HCT116 (cell line): ENCODE data around the gene EP300. TPM values are rescaled to one million over a fixed set of nuclear protein-coding genes. Genes with fewer than 3 reads are reported as not detected.

Experiments used
- ATAC-seq: fragments of 200-7000 bp; cut with Tn5 transposase; 2 replicates; pipeline ENCODE4 v1.9.1; 2020; ENCODE audit warnings: mild to moderate bottlenecking, moderate library complexity
- BruUV-seq: library from RNA; stranded (reverse); fragments of 400-500 nt; replicated peaks from 2 replicates; lab custom pipeline; 2021; lab: Mats Ljungman, UMichigan
- CTCF ChIA-PET: fragments of 300-600 bp; sonication (Branson Sonifier 250); formaldehyde crosslinking; loops from one replicate; lab custom pipeline; 2021; ENCODE audit warnings: antibody characterized with exemption; lab: Charles Lee
- POLR2A ChIA-PET: fragments of 300-600, 350-600 bp; sonication (Branson Sonifier 250); formaldehyde crosslinking; loops from one replicate; lab custom pipeline; 2021; ENCODE audit warnings: antibody characterized with exemption; lab: Charles Lee
- RAD21 ChIA-PET, 2 experiments: fragments of 300-600 bp; sonication (Branson Sonifier 250); formaldehyde crosslinking; loops; one replicate each; lab custom pipeline; 2023; ENCODE audit warnings: low total read pairs in 2 of 2; ENCODE audit not compliant: uncharacterized antibody in 2 of 2, unreplicated experiment in 2 of 2, low non-redundant PET in 1 of 2; lab: Charles Lee
- DNase-seq: peaks from one replicate; pipeline ENCODE4 v3.0.0-alpha.2; 2010; ENCODE audit warnings: low read depth, low spot score
- H2AFZ ChIP-seq: fragments of 200-600 bp; shearing (Covaris generic), sonication (generic); 2 replicates; pipeline ENCODE4 v1.6.1; 2017; ENCODE audit warnings: low read depth, mixed run types, mixed read lengths, antibody characterized with exemption, low read length; ENCODE audit not compliant: poor library complexity, severe bottlenecking
- H3K27ac ChIP-seq: 2 replicates; pipeline ENCODE4 v1.5.1; 2012; ENCODE audit warnings: low read depth, low read length
- H3K27me3 ChIP-seq: fragments of 200-600 bp; sonication (generic); 2 replicates; pipeline ENCODE4 v1.6.1; 2016; ENCODE audit warnings: mixed run types, low read length, mixed read lengths; ENCODE audit not compliant: insufficient read depth
- H3K36me3 ChIP-seq, 2 experiments: fragments of 200-500 bp in 1 of 2; fragments of 200-600 bp in 1 of 2; sonication (Bioruptor generic) in 1 of 2; sonication (generic) in 1 of 2; 2 replicates each; pipeline versions ENCODE4 v1.5.1 to v1.6.1; 2014 to 2016; ENCODE audit warnings: low read length in 2 of 2, inconsistent platforms in 1 of 2, mixed read lengths in 1 of 2, mixed run types in 1 of 2; ENCODE audit not compliant: insufficient read depth in 2 of 2, control insufficient read depth in 1 of 2
- H3K4me1 ChIP-seq, 2 experiments: fragments of 200-600 bp in 1 of 2; sonication (generic) in 1 of 2; 2 replicates each; pipeline versions ENCODE4 v1.5.1 to v1.6.1; 2012 to 2017; ENCODE audit warnings: low read length in 2 of 2, inconsistent platforms in 1 of 2, mild to moderate bottlenecking in 1 of 2, mixed read lengths in 1 of 2, mixed run types in 1 of 2, moderate library complexity in 1 of 2; ENCODE audit not compliant: insufficient read depth in 2 of 2, control insufficient read depth in 1 of 2
- H3K4me2 ChIP-seq: fragments of 200-600 bp; sonication (generic); 2 replicates; pipeline ENCODE4 v1.6.1; 2017; ENCODE audit warnings: mixed run types, low read length, mixed read lengths
- H3K4me3 ChIP-seq, 2 experiments: fragments of 200-600 bp in 1 of 2; sonication (generic) in 1 of 2; replicated peaks in 1 of 2; 2 replicates each; pipeline ENCODE4 v1.5.1; 2011 to 2016; ENCODE audit warnings: low read length in 2 of 2, control low read depth in 1 of 2, low read depth in 1 of 2, mild to moderate bottlenecking in 1 of 2, mixed read lengths in 1 of 2, mixed run types in 1 of 2
- H3K79me2 ChIP-seq: fragments of 200-600 bp; sonication (generic); 2 replicates; pipeline ENCODE4 v1.6.1; 2017; ENCODE audit warnings: mild to moderate bottlenecking, mixed run types, low read length, moderate library complexity, mixed read lengths; ENCODE audit not compliant: insufficient read depth
- H3K9ac ChIP-seq: fragments of 200-600 bp; sonication (generic); 2 replicates; pipeline ENCODE4 v1.6.1; 2016; ENCODE audit warnings: low read length, mixed read lengths
- H3K9me2 ChIP-seq: fragments of 200-600 bp; sonication (generic), shearing (Covaris generic); 2 replicates; pipeline ENCODE4 v1.6.1; 2017; ENCODE audit warnings: mixed run types, mild to moderate bottlenecking, moderate library complexity; ENCODE audit not compliant: insufficient read depth
- H3K9me3 ChIP-seq, 2 experiments: fragments of 200-500 bp in 1 of 2; fragments of 200-600 bp in 1 of 2; sonication (Bioruptor generic) in 1 of 2; sonication (generic) in 1 of 2; 2 replicates each; pipeline ENCODE4 v1.6.1; 2014 to 2017; ENCODE audit warnings: low read length in 2 of 2, mixed read lengths in 2 of 2, inconsistent platforms in 1 of 2, low read depth in 1 of 2, mild to moderate bottlenecking in 1 of 2, mixed run types in 1 of 2, moderate library complexity in 1 of 2; ENCODE audit not compliant: control insufficient read depth in 1 of 2, insufficient read depth in 1 of 2
- H4K20me1 ChIP-seq: fragments of 200-600 bp; sonication (generic), shearing (Covaris generic); 2 replicates; pipeline ENCODE4 v1.6.1; 2017; ENCODE audit warnings: mixed run types, mild to moderate bottlenecking, moderate library complexity; ENCODE audit not compliant: insufficient read depth
- CEBPB ChIP-seq: IDR thresholded peaks from 2 replicates; pipeline ENCODE4 v1.6.1; 2012; ENCODE audit warnings: low read depth
- EGR1 ChIP-seq: IDR thresholded peaks from 2 replicates; pipeline ENCODE4 v1.6.1; 2012; ENCODE audit warnings: low read depth
- ELF1 ChIP-seq: IDR thresholded peaks from 2 replicates; pipeline ENCODE4 v1.6.1; 2012; ENCODE audit warnings: low read depth, borderline replicate concordance
- EZH2phosphoT487 ChIP-seq: fragments of 200-600 bp; IDR thresholded peaks from 2 replicates; pipeline ENCODE4 v1.6.1; 2018; ENCODE audit warnings: antibody characterized with exemption, borderline replicate concordance
- RAD21 ChIP-seq: IDR thresholded peaks from 2 replicates; pipeline ENCODE4 v1.6.1; 2012; ENCODE audit warnings: low read depth, mild to moderate bottlenecking
- SP1 ChIP-seq: IDR thresholded peaks from 2 replicates; pipeline ENCODE4 v1.6.1; 2012; ENCODE audit warnings: low read depth
- TCF7L2 ChIP-seq: IDR thresholded peaks from 2 replicates; pipeline ENCODE4 v1.7.0; 2011; ENCODE audit warnings: borderline replicate concordance, inconsistent platforms; ENCODE audit not compliant: insufficient read depth, insufficient read length; ENCODE audit errors: extremely low read depth
- YY1 ChIP-seq: IDR thresholded peaks from 2 replicates; pipeline ENCODE4 v1.6.1; 2011; ENCODE audit warnings: low read length, low read depth, moderate library complexity, mild to moderate bottlenecking; ENCODE audit not compliant: insufficient replicate concordance; ENCODE audit errors: extremely low read depth
- ZNF274 ChIP-seq: fragments of 200-500 bp; sonication (Bioruptor generic); IDR thresholded peaks from 2 replicates; pipeline ENCODE4 v1.6.1; 2014; ENCODE audit warnings: mild to moderate bottlenecking, low read depth, low read length, inconsistent platforms
- intact Hi-C: fragments of 100-400 bp; cut with micrococcal nuclease; formaldehyde crosslinking; loops from 2 replicates; pipeline ENCODE4 v1.10.0; 2022
- total RNA-seq: library from RNA; stranded (reverse); gene quantifications from one replicate; pipeline ENCODE4 v1.2.1, GENCODE V29; 2021; ENCODE audit not compliant: unreplicated experiment
- TF ChIP-seq, protein P1 (sequence below), 3 experiments: fragments of 200-600 bp in 1 of 3; sonication (generic) in 1 of 3; IDR thresholded peaks in 2 of 3; conservative IDR thresholded peaks in 1 of 3; 2 replicates each; pipeline ENCODE4 v1.5.1; 2012 to 2017; ENCODE audit warnings: low read depth in 2 of 3, low read length in 2 of 3, antibody characterized with exemption in 1 of 3, borderline replicate concordance in 1 of 3, control low read depth in 1 of 3, mild to moderate bottlenecking in 1 of 3, mixed read lengths in 1 of 3, mixed run types in 1 of 3, moderate library complexity in 1 of 3; ENCODE audit not compliant: insufficient read depth in 1 of 3
- TF ChIP-seq, protein P2 (sequence below): IDR thresholded peaks from 2 replicates; pipeline ENCODE4 v1.6.1; 2012
- TF ChIP-seq, protein P3 (sequence below): IDR thresholded peaks from 2 replicates; pipeline ENCODE4 v1.6.1; 2012; ENCODE audit warnings: low read depth

Gene EP300
- total RNA-seq, 1 experiment from 2014 or later = 38.8 TPM

DNA sequence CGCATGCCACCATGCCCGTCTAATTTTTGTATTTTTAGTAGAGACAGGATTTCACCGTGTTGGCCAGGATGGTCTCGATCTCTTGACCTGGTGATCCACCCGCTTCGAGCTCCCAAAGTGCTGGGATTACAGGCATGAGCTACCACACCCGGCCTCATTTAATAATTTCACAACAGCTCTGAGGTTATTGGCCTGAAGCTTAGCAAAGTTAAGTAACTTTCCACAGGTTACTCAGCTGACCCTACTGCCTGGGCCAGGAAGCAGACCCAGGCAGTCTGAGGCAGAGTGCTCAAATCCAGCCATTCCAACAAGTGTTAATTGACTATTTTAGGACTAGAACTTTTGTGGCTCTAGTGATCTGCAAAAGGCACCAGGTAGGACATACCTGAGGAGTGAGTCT, 60.5 kb downstream of the EP300 start:
- CTCF ChIA-PET = no interaction called here
- no peaks in the 10 kb centered on the region for H3K9me3 ChIP-seq
- no TSS peak for BruUV-seq
- intact Hi-C loops = no loop called here
- no peak for DNase-seq
- H3K27me3 ChIP-seq = no peaks in the 10 kb centered on the region
- H2AFZ ChIP-seq = no peak overlapping the region
- no peaks in the 10 kb centered on the region; the same call in 1 of the 2 replicates for H4K20me1 ChIP-seq
- no peak overlapping the region for H3K9ac ChIP-seq
- POLR2A ChIA-PET = no interaction called here
- peaks cover 75 to 81% of the 10 kb centered on the region in 2 experiments for H3K36me3 ChIP-seq
- H3K4me2 ChIP-seq = no peak overlapping the region
- ATAC-seq = no peak
- RAD21 ChIA-PET = no interaction called here
- TF ChIP-seq ZNF274 = no peak
- TF ChIP-seq, protein P1, sequence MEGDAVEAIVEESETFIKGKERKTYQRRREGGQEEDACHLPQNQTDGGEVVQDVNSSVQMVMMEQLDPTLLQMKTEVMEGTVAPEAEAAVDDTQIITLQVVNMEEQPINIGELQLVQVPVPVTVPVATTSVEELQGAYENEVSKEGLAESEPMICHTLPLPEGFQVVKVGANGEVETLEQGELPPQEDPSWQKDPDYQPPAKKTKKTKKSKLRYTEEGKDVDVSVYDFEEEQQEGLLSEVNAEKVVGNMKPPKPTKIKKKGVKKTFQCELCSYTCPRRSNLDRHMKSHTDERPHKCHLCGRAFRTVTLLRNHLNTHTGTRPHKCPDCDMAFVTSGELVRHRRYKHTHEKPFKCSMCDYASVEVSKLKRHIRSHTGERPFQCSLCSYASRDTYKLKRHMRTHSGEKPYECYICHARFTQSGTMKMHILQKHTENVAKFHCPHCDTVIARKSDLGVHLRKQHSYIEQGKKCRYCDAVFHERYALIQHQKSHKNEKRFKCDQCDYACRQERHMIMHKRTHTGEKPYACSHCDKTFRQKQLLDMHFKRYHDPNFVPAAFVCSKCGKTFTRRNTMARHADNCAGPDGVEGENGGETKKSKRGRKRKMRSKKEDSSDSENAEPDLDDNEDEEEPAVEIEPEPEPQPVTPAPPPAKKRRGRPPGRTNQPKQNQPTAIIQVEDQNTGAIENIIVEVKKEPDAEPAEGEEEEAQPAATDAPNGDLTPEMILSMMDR (IDR thresholded peaks at IDR 0.05 in 2 of 3, conservative IDR thresholded peaks at IDR 0.05 in 1 of 3; ENCODE audit: borderline replicate concordance in 1 of 3, insufficient read depth in 1 of 3, low read depth in 2 of 3, low read length in 2 of 3) = no peak
- TF ChIP-seq EGR1 = no peak
- TF ChIP-seq RAD21 = no peak
- TF ChIP-seq, protein P2, sequence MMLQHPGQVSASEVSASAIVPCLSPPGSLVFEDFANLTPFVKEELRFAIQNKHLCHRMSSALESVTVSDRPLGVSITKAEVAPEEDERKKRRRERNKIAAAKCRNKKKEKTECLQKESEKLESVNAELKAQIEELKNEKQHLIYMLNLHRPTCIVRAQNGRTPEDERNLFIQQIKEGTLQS = no peak
- H3K9me2 ChIP-seq = no peaks in the 10 kb centered on the region
- no peaks in the 10 kb centered on the region for H3K4me1 ChIP-seq
- no peak overlapping the region for H3K4me3 ChIP-seq
- H3K79me2 ChIP-seq = peaks cover 4% of the 10 kb centered on the region; the same call in 1 of the 2 replicates
- no peak overlapping the region for H3K27ac ChIP-seq

DNA sequence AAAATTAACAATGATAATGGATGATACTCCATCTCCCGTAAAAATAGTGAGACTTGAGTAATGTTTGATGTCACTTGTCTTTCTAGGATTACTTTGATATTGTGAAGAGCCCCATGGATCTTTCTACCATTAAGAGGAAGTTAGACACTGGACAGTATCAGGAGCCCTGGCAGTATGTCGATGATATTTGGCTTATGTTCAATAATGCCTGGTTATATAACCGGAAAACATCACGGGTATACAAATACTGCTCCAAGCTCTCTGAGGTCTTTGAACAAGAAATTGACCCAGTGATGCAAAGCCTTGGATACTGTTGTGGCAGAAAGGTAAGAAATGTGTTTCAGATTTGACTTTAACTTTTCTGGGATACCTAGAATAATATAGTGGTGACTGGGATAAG, 64.7 kb downstream of the EP300 start:
- Histone ChIP-seq H3K9ac (no peak overlapping the region), H3K9me3 (no peaks in the 10 kb centered on the region), H3K4me3 (no peak overlapping the region), H3K27me3 (no peaks in the 10 kb centered on the region), H3K27ac (no peak overlapping the region), H2AFZ (no peak overlapping the region), H3K36me3 (peaks cover 69 to 70% of the 10 kb centered on the region in 2 experiments), H3K4me2 (no peak overlapping the region), H4K20me1 (no peaks in the 10 kb centered on the region; the same call in 1 of the 2 replicates), H3K4me1 (no peaks in the 10 kb centered on the region), H3K79me2 (no peaks in the 10 kb centered on the region), H3K9me2 (no peaks in the 10 kb centered on the region)
- no TSS peak for BruUV-seq
- CTCF ChIA-PET = no interaction called here
- ATAC-seq = no peak
- intact Hi-C loops = no loop called here
- RAD21 ChIA-PET = no interaction called here
- POLR2A ChIA-PET = no interaction called here
- DNase-seq = no peak
- TF ChIP-seq ZNF274 (no peak), YY1 (no peak), EGR1 (no peak), SP1 (no peak), ELF1 (no peak), EZH2phosphoT487 (no peak), TCF7L2 (no peak), CEBPB (no peak)
- TF ChIP-seq, protein P3, sequence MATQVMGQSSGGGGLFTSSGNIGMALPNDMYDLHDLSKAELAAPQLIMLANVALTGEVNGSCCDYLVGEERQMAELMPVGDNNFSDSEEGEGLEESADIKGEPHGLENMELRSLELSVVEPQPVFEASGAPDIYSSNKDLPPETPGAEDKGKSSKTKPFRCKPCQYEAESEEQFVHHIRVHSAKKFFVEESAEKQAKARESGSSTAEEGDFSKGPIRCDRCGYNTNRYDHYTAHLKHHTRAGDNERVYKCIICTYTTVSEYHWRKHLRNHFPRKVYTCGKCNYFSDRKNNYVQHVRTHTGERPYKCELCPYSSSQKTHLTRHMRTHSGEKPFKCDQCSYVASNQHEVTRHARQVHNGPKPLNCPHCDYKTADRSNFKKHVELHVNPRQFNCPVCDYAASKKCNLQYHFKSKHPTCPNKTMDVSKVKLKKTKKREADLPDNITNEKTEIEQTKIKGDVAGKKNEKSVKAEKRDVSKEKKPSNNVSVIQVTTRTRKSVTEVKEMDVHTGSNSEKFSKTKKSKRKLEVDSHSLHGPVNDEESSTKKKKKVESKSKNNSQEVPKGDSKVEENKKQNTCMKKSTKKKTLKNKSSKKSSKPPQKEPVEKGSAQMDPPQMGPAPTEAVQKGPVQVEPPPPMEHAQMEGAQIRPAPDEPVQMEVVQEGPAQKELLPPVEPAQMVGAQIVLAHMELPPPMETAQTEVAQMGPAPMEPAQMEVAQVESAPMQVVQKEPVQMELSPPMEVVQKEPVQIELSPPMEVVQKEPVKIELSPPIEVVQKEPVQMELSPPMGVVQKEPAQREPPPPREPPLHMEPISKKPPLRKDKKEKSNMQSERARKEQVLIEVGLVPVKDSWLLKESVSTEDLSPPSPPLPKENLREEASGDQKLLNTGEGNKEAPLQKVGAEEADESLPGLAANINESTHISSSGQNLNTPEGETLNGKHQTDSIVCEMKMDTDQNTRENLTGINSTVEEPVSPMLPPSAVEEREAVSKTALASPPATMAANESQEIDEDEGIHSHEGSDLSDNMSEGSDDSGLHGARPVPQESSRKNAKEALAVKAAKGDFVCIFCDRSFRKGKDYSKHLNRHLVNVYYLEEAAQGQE = no peak
